IMR-90 (cell line): ENCODE measurements around the gene GCSAM.

Source experiments
- CHD1 ChIP-seq: IDR thresholded peaks from 2 replicates; pipeline ENCODE4 v1.6.1; 2012; ENCODE audit warnings: low read depth, low read length, improper control_type of control experiment
- POLR2A ChIP-seq: IDR thresholded peaks from 2 replicates; pipeline ENCODE4 v1.6.1; 2012; ENCODE audit warnings: mild to moderate bottlenecking, low read depth, low read length
- RCOR1 ChIP-seq: IDR thresholded peaks from 2 replicates; pipeline ENCODE4 v1.6.1; 2012; ENCODE audit warnings: mild to moderate bottlenecking, low read length, improper control_type of control experiment; ENCODE audit not compliant: insufficient replicate concordance
- SMC3 ChIP-seq: fragments of 150-350 bp; IDR thresholded peaks from 2 replicates; pipeline ENCODE4 v1.6.1; 2016; ENCODE audit warnings: low read depth, mild to moderate bottlenecking, antibody characterized with exemption, low read length, moderate library complexity
- TF ChIP-seq, protein P1 (sequence below): conservative IDR thresholded peaks from 2 replicates; pipeline ENCODE4 v1.5.1; 2012; ENCODE audit warnings: mild to moderate bottlenecking, low read depth, low read length, improper control_type of control experiment

- TF ChIP-seq, protein P1, sequence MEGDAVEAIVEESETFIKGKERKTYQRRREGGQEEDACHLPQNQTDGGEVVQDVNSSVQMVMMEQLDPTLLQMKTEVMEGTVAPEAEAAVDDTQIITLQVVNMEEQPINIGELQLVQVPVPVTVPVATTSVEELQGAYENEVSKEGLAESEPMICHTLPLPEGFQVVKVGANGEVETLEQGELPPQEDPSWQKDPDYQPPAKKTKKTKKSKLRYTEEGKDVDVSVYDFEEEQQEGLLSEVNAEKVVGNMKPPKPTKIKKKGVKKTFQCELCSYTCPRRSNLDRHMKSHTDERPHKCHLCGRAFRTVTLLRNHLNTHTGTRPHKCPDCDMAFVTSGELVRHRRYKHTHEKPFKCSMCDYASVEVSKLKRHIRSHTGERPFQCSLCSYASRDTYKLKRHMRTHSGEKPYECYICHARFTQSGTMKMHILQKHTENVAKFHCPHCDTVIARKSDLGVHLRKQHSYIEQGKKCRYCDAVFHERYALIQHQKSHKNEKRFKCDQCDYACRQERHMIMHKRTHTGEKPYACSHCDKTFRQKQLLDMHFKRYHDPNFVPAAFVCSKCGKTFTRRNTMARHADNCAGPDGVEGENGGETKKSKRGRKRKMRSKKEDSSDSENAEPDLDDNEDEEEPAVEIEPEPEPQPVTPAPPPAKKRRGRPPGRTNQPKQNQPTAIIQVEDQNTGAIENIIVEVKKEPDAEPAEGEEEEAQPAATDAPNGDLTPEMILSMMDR, result no peak
- TF ChIP-seq CHD1 (no peak), POLR2A (no peak), RCOR1 (no peak), SMC3 (no peak)
These were observed 7.5 kb upstream of the GCSAM start for GRCh38 chr3:112140584-112140983.
